Right kidney (tissue), 1 donor: ENCODE data around the gene ATP5F1B.

Source experiments
- DNase-seq: peaks from one replicate; pipeline ENCODE4 v3.0.0-alpha.2; 2016

Gene ATP5F1B

GRCh38 chr12:56628671-56629458 is 16.9 kb downstream of the ATP5F1B start:
- DNase-seq = peak; percentile 51

- no peak for DNase-seq
These were observed 19.1 kb downstream of the ATP5F1B start for GRCh38 chr12:56626701-56627100.

- no peak for DNase-seq
These were observed 23.2 kb downstream of the ATP5F1B start for GRCh38 chr12:56622535-56622934.

- no peak for DNase-seq
These were observed 28.9 kb downstream of the ATP5F1B start for GRCh38 chr12:56616925-56617324.

GRCh38 chr12:56616244-56616643 is 29.5 kb downstream of the ATP5F1B start:
- DNase-seq = no peak

GRCh38 chr12:56614627-56615026 is 31.2 kb downstream of the ATP5F1B start:
- no peak for DNase-seq

- no peak for DNase-seq
These were observed 41.4 kb downstream of the ATP5F1B start for GRCh38 chr12:56604355-56604754.

- DNase-seq = no peak
These were observed 43.5 kb downstream of the ATP5F1B start for GRCh38 chr12:56602239-56602638.

- no peak for DNase-seq
These were observed 44.3 kb downstream of the ATP5F1B start for GRCh38 chr12:56601503-56601902.

GRCh38 chr12:56600753-56601152 is 45.0 kb downstream of the ATP5F1B start:
- no peak for DNase-seq

GRCh38 chr12:56599797-56600196 is 46.0 kb downstream of the ATP5F1B start:
- no peak for DNase-seq

- DNase-seq = no peak
These were observed 46.7 kb downstream of the ATP5F1B start for GRCh38 chr12:56599041-56599440.

GRCh38 chr12:56596815-56597214 is 49.0 kb downstream of the ATP5F1B start:
- DNase-seq = no peak

- peak; percentile 62 for DNase-seq
These were observed 51.7 kb downstream of the ATP5F1B start for GRCh38 chr12:56593909-56594621.

GRCh38 chr12:56591961-56592360 is 53.8 kb downstream of the ATP5F1B start:
- DNase-seq = no peak

GRCh38 chr12:56591126-56591525 is 54.7 kb downstream of the ATP5F1B start:
- DNase-seq = no peak

- no peak for DNase-seq
These were observed 55.5 kb downstream of the ATP5F1B start for GRCh38 chr12:56590237-56590830.

GRCh38 chr12:56589783-56590182 is 56.0 kb downstream of the ATP5F1B start:
- no peak for DNase-seq
